ENCODE measurements around the gene ZC3H12C.
"Not testable (repeated sequence)": the region's sequence is repeated elsewhere in the genome, so short reads cannot be mapped to it uniquely, and the experiment has no call there.

The ZC3H12C gene

DNA sequence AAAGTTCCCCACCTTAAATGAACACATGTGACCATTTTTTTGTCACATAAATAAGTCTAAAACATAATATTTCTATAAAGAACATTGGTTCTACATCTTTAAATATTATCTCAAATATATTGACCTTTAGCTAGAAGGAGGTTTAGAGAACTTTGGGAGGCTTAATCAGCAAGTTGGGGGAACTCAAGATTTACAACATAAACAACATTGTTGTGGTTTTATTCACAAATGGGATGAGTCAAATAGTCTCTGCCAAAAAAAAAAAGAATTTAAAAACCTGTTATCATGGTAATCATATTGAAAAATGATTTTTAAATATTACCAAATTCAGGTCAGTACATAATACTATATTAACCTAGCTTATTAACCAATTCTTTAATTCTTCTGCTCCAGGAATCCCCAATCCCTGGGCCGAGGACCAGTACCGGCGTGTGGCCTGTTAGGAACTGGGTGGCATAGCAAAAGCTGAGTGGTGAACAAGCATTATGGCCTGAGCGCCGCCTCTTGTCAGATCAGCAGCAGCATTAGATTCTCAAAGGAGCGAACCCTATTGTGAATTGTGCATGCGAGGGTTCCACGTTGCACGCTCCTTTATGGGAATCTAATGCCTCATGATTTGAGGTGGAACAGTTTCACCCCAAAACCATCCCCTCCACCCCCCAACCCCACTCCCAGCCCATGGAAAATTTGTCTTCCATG lies 105.0 kb downstream of the ZC3H12C start:
- CTCF ChIA-PET = interaction anchor here (0.6 kb wide), 1 partner anchor 124 kb away, joined by 4 read pairs; no protein-coding TSS in a partner anchor
- no peak for DNase-seq (ENCODE audit: low spot score)
- H3K27ac ChIP-seq = no peak overlapping the region
- TF ChIP-seq, protein P1, sequence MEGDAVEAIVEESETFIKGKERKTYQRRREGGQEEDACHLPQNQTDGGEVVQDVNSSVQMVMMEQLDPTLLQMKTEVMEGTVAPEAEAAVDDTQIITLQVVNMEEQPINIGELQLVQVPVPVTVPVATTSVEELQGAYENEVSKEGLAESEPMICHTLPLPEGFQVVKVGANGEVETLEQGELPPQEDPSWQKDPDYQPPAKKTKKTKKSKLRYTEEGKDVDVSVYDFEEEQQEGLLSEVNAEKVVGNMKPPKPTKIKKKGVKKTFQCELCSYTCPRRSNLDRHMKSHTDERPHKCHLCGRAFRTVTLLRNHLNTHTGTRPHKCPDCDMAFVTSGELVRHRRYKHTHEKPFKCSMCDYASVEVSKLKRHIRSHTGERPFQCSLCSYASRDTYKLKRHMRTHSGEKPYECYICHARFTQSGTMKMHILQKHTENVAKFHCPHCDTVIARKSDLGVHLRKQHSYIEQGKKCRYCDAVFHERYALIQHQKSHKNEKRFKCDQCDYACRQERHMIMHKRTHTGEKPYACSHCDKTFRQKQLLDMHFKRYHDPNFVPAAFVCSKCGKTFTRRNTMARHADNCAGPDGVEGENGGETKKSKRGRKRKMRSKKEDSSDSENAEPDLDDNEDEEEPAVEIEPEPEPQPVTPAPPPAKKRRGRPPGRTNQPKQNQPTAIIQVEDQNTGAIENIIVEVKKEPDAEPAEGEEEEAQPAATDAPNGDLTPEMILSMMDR (conservative IDR thresholded peaks at IDR 0.05; ENCODE audit: low read depth) = no peak
- POLR2A ChIA-PET (ENCODE audit: low non-redundant PET) = no interaction called here

DNA sequence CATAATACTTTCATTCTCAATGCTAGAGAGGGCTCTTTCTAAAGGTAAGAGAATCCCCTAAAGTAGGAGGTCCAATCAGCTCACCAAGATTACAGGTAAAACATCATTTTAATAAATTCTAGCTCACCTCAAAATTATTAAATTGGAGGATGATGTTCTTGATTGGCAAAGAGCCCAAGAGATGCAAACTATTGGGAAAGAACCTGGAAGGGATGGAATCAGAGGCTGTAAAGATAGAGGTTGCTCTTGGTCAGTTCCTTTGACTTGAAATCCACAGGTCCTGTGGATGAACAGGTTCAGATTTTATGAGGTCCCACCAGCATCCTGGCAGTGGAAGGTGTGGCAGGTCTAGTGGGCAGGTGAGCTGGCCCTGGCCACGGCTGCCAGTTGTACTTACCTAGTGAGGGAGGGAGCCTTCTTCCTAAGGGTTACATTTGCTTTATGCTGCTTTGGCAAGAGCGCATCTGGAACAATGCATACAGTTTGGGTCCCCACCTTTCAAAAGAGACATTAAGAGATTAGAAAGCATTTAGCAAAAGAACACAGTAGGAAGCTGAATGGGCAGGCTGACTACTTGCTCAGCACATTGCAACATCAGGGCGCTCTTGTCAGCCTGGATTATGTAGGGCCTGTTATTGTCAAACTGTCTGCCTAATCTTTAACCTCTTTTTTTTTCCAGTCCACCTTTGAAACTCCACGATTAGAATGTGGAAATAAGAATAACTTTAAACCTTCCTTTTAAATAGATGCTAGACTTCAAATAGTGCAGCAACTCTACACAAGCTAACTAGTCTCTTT lies 106.2 kb downstream of the ZC3H12C start:
- H3K27ac ChIP-seq = peak overlapping the region; percentile 57
- ChIA-PET POLR2A (ENCODE audit: low non-redundant PET) (no interaction called here), CTCF (interaction anchor here (0.6 to 1.1 kb wide), 4 partner anchors 25 to 166 kb away, joined by 3 to 5 read pairs (median 4); no protein-coding TSS in a partner anchor)
- DNase-seq (ENCODE audit: low spot score) = no peak
- TF ChIP-seq, protein P1 (conservative IDR thresholded peaks at IDR 0.05; ENCODE audit: low read depth) = no peak

DNA sequence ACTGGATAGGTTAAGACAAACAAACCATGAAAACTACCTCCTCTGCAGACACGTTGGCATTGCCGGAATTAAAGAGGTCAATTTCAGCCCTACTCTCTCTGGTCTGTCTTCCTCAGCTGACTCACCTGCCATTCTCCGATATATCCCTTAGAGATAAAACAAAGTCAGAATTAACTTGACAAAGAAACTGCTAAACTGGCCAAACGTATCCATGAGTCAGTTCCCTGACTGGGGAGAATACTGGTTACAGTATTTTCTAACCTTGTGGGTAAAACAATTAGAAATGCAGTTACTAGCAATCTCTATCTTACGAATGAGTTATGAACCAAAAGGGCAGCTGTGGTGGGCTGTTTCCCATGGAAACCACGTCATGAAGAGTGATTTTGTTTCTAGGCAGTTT lies 107.0 kb downstream of the ZC3H12C start:
- TF ChIP-seq, protein P1 (conservative IDR thresholded peaks at IDR 0.05; ENCODE audit: low read depth) = no peak
- H3K27ac ChIP-seq = no peak overlapping the region
- DNase-seq (ENCODE audit: low spot score) = no peak
- ChIA-PET CTCF (interaction anchor here (0.6 to 1.8 kb wide), 5 partner anchors 49 to 177 kb away, joined by 3 to 8 read pairs (median 3); no protein-coding TSS in a partner anchor), POLR2A (ENCODE audit: low non-redundant PET) (no interaction called here)

DNA sequence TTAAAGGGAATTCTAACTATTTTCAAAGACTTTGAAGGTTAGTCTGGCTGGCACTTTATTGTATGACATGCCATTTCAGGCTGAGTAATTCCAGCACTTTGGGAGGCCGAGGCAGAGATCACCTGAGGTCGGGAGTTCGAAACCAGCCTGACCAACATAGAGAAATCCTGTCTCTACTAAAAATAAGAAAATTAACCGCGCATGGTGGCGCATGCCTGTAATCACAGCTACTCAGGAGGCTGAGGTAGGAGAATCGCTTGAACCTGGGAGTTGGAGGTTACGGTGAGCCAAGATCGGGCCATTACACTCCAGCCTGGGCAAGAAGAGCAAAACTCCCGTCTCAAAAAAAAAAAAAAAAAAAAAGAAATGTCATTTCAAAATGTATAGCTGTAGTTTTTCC lies 107.6 kb downstream of the ZC3H12C start:
- POLR2A ChIA-PET (ENCODE audit: low non-redundant PET) = no interaction called here
- H3K27ac ChIP-seq = no peak overlapping the region
- CTCF ChIA-PET = interaction anchor here (0.6 to 1.8 kb wide), 13 partner anchors 16 to 1494 kb away, joined by 3 to 11 read pairs (median 4); no protein-coding TSS in a partner anchor
- DNase-seq (ENCODE audit: low spot score) = no peak
- TF ChIP-seq, protein P1 (conservative IDR thresholded peaks at IDR 0.05; ENCODE audit: low read depth) = no peak

DNA sequence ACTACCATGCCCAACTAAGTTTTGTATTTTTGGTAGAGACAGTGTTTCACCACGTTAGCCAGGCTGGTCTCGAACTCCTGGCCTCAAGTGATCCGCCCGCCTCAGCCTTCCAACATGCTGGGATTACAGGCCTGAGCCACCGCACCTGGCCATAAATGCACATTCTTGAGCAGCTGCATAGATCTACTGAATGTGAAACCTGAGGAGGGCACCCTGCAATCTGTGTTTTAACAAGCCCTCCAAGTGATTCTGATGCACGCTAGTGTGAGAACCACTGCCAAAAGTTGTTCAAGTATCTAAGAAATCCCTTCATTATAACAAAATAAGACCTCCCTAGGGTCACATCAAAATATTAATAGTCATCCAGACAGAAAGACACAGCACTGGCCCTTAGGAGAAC lies 113.9 kb downstream of the ZC3H12C start:
- CTCF ChIA-PET = no interaction called here
- POLR2A ChIA-PET (ENCODE audit: low non-redundant PET) = no interaction called here
- no peak for DNase-seq (ENCODE audit: low spot score)
- TF ChIP-seq, protein P1 (conservative IDR thresholded peaks at IDR 0.05; ENCODE audit: low read depth) = no peak
- H3K27ac ChIP-seq = no peak overlapping the region

DNA sequence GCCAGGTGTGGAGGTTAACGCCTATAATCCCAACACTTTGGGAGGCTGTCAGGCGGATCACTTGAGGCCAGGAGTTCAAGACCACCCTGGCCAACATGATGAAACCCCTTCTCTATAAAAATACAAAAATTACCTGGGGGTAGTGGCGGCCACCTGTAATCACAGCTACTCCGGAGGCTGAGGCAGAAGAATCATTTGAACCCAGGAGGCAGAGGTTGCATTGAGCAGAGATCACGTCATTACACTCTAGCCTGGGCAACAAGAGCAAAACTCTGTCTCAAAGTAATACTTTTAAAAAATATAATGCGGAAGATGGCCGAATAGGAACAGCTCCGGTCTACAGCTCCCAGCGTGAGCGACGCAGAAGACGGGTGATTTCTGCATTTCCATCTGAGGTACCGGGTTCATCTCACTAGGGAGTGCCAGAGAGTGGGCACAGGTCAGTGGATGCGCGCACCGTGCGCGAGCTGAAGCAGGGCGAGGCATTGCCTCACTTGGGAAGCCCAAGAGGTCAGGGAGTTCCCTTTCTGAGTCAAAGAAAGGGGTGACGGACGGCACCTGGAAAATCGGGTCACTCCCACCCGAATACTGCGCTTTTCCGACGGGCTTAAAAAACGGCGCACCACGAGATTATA lies 115.6 kb downstream of the ZC3H12C start:
- DNase-seq (ENCODE audit: low spot score); POLR2A ChIA-PET (ENCODE audit: low non-redundant PET); CTCF ChIA-PET: not testable (repeated sequence)
- H3K27ac ChIP-seq = peak overlapping the region; percentile 27; the same call in 1 of the 2 replicates

DNA sequence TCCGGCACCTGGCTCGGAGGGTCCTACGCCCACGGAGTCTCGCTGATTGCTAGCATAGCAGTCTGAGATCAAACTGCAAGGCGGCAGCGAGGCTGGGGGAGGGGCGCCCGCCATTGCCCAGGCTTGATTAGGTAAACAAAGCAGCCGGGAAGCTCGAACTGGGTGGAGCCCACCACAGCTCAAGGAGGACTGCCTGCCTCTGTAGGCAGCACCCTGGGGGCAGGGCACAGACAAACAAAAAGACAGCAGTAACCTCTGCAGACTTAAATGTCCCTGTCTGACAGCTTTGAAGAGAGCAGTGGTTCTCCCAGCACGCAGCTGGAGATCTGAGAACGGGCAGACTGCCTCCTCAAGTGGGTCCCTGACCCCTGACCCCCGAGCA lies 116.1 kb downstream of the ZC3H12C start:
- peak overlapping the region; percentile 27; the same call in 1 of the 2 replicates for H3K27ac ChIP-seq
- DNase-seq (ENCODE audit: low spot score); POLR2A ChIA-PET (ENCODE audit: low non-redundant PET); CTCF ChIA-PET: not testable (repeated sequence)
